Uterus (tissue), 2 donors: ENCODE data around the gene HCFC1R1.

ENCODE experiments used
- POLR2A ChIP-seq, 2 donors: fragments of 450-650 bp; IDR thresholded peaks; one replicate each; pipeline ENCODE4 v1.6.1; 2016; ENCODE audit warnings: antibody characterized with exemption in 2 of 2, mild to moderate bottlenecking in 1 of 2, moderate library complexity in 1 of 2
- TF ChIP-seq, protein P1 (sequence below), 4 experiments: fragments of 200-600 bp in 2 of 4; fragments of 450-650 bp in 2 of 4; sonication (generic) in 2 of 4; IDR thresholded peaks; one replicate each; pipeline ENCODE4 v1.5.1; 2016 to 2019; ENCODE audit warnings: antibody characterized with exemption in 4 of 4, mild to moderate bottlenecking in 2 of 4, moderate library complexity in 1 of 4

DNA sequence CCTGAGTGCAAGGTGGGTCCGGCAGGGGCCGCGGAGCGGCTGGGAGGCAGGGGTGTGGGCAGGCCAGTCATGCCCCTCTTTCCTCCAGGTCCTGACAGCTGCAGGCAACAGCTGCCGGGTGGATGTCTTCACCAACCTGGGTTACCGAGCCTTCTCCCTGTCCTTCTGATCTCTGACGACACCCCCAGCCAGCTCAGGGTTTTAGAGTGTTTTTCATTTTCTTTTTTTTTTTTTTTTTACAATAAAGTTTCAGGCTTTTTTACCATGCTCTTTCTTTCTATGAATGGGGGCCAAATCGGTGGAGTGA, 3.7 kb upstream of the HCFC1R1 start:
- TF ChIP-seq, protein P1, sequence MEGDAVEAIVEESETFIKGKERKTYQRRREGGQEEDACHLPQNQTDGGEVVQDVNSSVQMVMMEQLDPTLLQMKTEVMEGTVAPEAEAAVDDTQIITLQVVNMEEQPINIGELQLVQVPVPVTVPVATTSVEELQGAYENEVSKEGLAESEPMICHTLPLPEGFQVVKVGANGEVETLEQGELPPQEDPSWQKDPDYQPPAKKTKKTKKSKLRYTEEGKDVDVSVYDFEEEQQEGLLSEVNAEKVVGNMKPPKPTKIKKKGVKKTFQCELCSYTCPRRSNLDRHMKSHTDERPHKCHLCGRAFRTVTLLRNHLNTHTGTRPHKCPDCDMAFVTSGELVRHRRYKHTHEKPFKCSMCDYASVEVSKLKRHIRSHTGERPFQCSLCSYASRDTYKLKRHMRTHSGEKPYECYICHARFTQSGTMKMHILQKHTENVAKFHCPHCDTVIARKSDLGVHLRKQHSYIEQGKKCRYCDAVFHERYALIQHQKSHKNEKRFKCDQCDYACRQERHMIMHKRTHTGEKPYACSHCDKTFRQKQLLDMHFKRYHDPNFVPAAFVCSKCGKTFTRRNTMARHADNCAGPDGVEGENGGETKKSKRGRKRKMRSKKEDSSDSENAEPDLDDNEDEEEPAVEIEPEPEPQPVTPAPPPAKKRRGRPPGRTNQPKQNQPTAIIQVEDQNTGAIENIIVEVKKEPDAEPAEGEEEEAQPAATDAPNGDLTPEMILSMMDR (IDR thresholded peaks at IDR 0.05) = no peak
- TF ChIP-seq POLR2A (IDR thresholded peaks at IDR 0.05) = no peak
